HG03520 (cell line): ENCODE measurements around the gene ANKDD1A.

ENCODE experiments used
- ATAC-seq: cut with Tn5 transposase; IDR thresholded peaks from one replicate; pipeline ENCODE4 v1.9.1; 2021; ENCODE audit warnings: mild to moderate bottlenecking, moderate library complexity; ENCODE audit not compliant: unreplicated experiment

Gene ANKDD1A

GRCh38 chr15:64911311-64912186 lies at the start of gene ANKDD1A:
Gene ANKDD1A, plus strand, starts transcription at chr15:64911902. Its CDS starts 29 bp downstream, at chr15:64911931.
- peak; percentile 48 for ATAC-seq

GRCh38 chr15:64861960-64862359 lies 49.7 kb upstream of the ANKDD1A start:
- ATAC-seq: no peak

- ATAC-seq: no peak
These were observed 49.3 kb upstream of the ANKDD1A start for GRCh38 chr15:64862408-64862807.

- ATAC-seq: no peak
These were observed 47.6 kb upstream of the ANKDD1A start for GRCh38 chr15:64864068-64864467.

GRCh38 chr15:64865126-64865997 lies 46.3 kb upstream of the ANKDD1A start:
- ATAC-seq: no peak

GRCh38 chr15:64865998-64866520 lies 45.6 kb upstream of the ANKDD1A start:
- ATAC-seq: no peak

- ATAC-seq: no peak
These were observed 42.2 kb upstream of the ANKDD1A start for GRCh38 chr15:64869501-64869900.

GRCh38 chr15:64870353-64870752 lies 41.3 kb upstream of the ANKDD1A start:
- ATAC-seq: no peak

- ATAC-seq: no peak
These were observed 36.0 kb upstream of the ANKDD1A start for GRCh38 chr15:64875641-64876223.

GRCh38 chr15:64877435-64877834 lies 34.3 kb upstream of the ANKDD1A start:
- ATAC-seq: no peak

GRCh38 chr15:64878705-64879104 lies 33.0 kb upstream of the ANKDD1A start:
- no peak for ATAC-seq

- peak; percentile 40 for ATAC-seq
These were observed 28.6 kb upstream of the ANKDD1A start for GRCh38 chr15:64883100-64883581.

- ATAC-seq: peak; percentile 53
These were observed 27.6 kb upstream of the ANKDD1A start for GRCh38 chr15:64883997-64884511.

- ATAC-seq: no peak
These were observed 27.0 kb upstream of the ANKDD1A start for GRCh38 chr15:64884679-64885078.

GRCh38 chr15:64888336-64888735 lies 23.4 kb upstream of the ANKDD1A start:
- no peak for ATAC-seq

- no peak for ATAC-seq
These were observed 20.1 kb upstream of the ANKDD1A start for GRCh38 chr15:64891561-64891960.

GRCh38 chr15:64892847-64893403 lies 18.8 kb upstream of the ANKDD1A start:
- no peak for ATAC-seq

- peak; percentile 54 for ATAC-seq
These were observed 18.0 kb upstream of the ANKDD1A start for GRCh38 chr15:64893481-64894394.

GRCh38 chr15:64894395-64895056 lies 17.2 kb upstream of the ANKDD1A start:
- peak; percentile 38 for ATAC-seq
